GM23338 (cell line): ENCODE data around the gene SLC41A3. TPM values are rescaled to one million over a fixed set of nuclear protein-coding genes. Genes with fewer than 3 reads are reported as not detected.

ENCODE experiments used
- ATAC-seq: fragments of 200-7000 bp; cut with Tn5 transposase; 3 replicates; pipeline ENCODE4 v1.9.1; 2020
- DNase-seq: peaks from one replicate; pipeline ENCODE4 v3.0.0-alpha.2; 2015; ENCODE audit warnings: low spot score
- H2AFZ ChIP-seq: fragments of 200-600 bp; sonication (generic); 2 replicates; pipeline ENCODE4 v1.8.0; 2016; ENCODE audit warnings: antibody characterized with exemption, mild to moderate bottlenecking, moderate library complexity
- H3F3A ChIP-seq: fragments of 200-600 bp; sonication (generic); replicated peaks from 2 replicates; pipeline ENCODE4 v1.8.0; 2017; ENCODE audit warnings: antibody characterized with exemption, mixed run types, low read depth
- H3K27ac ChIP-seq: fragments of 200-600 bp; sonication (generic); 2 replicates; pipeline ENCODE4 v1.6.1; 2016; ENCODE audit warnings: low read depth
- H3K27me3 ChIP-seq: fragments of 200-600 bp; sonication (generic); 2 replicates; pipeline ENCODE4 v1.8.0; 2016; ENCODE audit warnings: mild to moderate bottlenecking, mixed run types, moderate library complexity; ENCODE audit not compliant: insufficient read depth
- H3K36me3 ChIP-seq: fragments of 200-600 bp; sonication (generic); 2 replicates; pipeline ENCODE4 v1.8.0; 2016; ENCODE audit warnings: mild to moderate bottlenecking; ENCODE audit not compliant: insufficient read depth
- H3K4me1 ChIP-seq: fragments of 200-600 bp; sonication (generic); 2 replicates; pipeline ENCODE4 v1.8.0; 2016; ENCODE audit warnings: mild to moderate bottlenecking, moderate library complexity; ENCODE audit not compliant: insufficient read depth
- H3K4me2 ChIP-seq: fragments of 200-600 bp; sonication (generic); 2 replicates; pipeline ENCODE4 v1.7.1; 2017; ENCODE audit warnings: mixed run types
- H3K4me3 ChIP-seq: fragments of 200-600 bp; sonication (generic); 2 replicates; pipeline ENCODE4 v1.6.1; 2016; ENCODE audit warnings: mixed run types
- H3K79me2 ChIP-seq: fragments of 200-600 bp; sonication (generic); replicated peaks from 2 replicates; pipeline ENCODE4 v1.8.0; 2017; ENCODE audit warnings: mild to moderate bottlenecking; ENCODE audit not compliant: insufficient read depth
- H3K9me2 ChIP-seq: fragments of 200-600 bp; sonication (generic); 2 replicates; pipeline ENCODE4 v1.8.0; 2017; ENCODE audit not compliant: insufficient read depth
- H4K20me1 ChIP-seq: fragments of 200-600 bp; sonication (generic); replicated peaks from 2 replicates; pipeline ENCODE4 v1.8.0; 2017; ENCODE audit warnings: mild to moderate bottlenecking; ENCODE audit not compliant: insufficient read depth
- H3K27ac Mint-ChIP-seq: 2 replicates; pipeline ENCODE4 v1.8.0; 2020; ENCODE audit warnings: inconsistent platforms, mild to moderate bottlenecking, moderate library complexity, mixed read lengths
- H3K27me3 Mint-ChIP-seq: 3 replicates; pipeline ENCODE4 v1.8.0; 2022; ENCODE audit warnings: low read depth, mild to moderate bottlenecking, moderate library complexity, mixed read lengths, inconsistent platforms; ENCODE audit not compliant: insufficient read depth, poor library complexity
- H3K36me3 Mint-ChIP-seq: 3 replicates; pipeline ENCODE4 v1.8.0; 2021; ENCODE audit warnings: low read depth, mild to moderate bottlenecking, inconsistent platforms, moderate library complexity, mixed read lengths
- H3K4me1 Mint-ChIP-seq: 3 replicates; pipeline ENCODE4 v1.8.0; 2020; ENCODE audit warnings: mild to moderate bottlenecking, inconsistent platforms, mixed read lengths
- H3K4me3 Mint-ChIP-seq: 3 replicates; pipeline ENCODE4 v1.8.0; 2021; ENCODE audit warnings: moderate library complexity, mild to moderate bottlenecking, inconsistent platforms, mixed read lengths
- H3K9me3 Mint-ChIP-seq: 3 replicates; pipeline ENCODE4 v1.8.0; 2020; ENCODE audit warnings: moderate library complexity, mild to moderate bottlenecking, inconsistent platforms, mixed read lengths
- CREB1 ChIP-seq: fragments of 250-450 bp; sonication (Bioruptor Pico); IDR thresholded peaks from 2 replicates; pipeline ENCODE4 v1.5.0; 2020; ENCODE audit warnings: low read depth, mild to moderate bottlenecking, moderate library complexity
- EZH2 ChIP-seq: fragments of 200-600 bp; sonication (generic); IDR thresholded peaks from one replicate; pipeline ENCODE4 v1.8.0; 2017; ENCODE audit warnings: antibody characterized with exemption, mild to moderate bottlenecking, low read depth; ENCODE audit not compliant: unreplicated experiment
- EZH2phosphoT487 ChIP-seq: fragments of 200-600 bp; sonication (generic); IDR thresholded peaks from one replicate; pipeline ENCODE4 v1.8.1; 2018; ENCODE audit warnings: antibody characterized with exemption; ENCODE audit not compliant: unreplicated experiment
- JUNB ChIP-seq: IDR thresholded peaks from one replicate; pipeline ENCODE4 v1.6.1; 2016; ENCODE audit warnings: antibody characterized with exemption; ENCODE audit not compliant: unreplicated experiment
- NANOG ChIP-seq: IDR thresholded peaks from 2 replicates; pipeline ENCODE4 v1.6.1; 2016; ENCODE audit warnings: antibody characterized with exemption, borderline replicate concordance
- POLR2AphosphoS5 ChIP-seq: IDR thresholded peaks from 2 replicates; pipeline ENCODE4 v1.6.1; 2016; ENCODE audit warnings: antibody characterized with exemption, low read depth
- STAT1 ChIP-seq: IDR thresholded peaks from one replicate; pipeline ENCODE4 v1.6.1; 2016; ENCODE audit warnings: antibody characterized with exemption; ENCODE audit not compliant: unreplicated experiment
- ZNF114 ChIP-seq: fragments of 250-450 bp; sonication (Bioruptor Pico); IDR thresholded peaks from 2 replicates; pipeline ENCODE4 v1.5.0; 2020; ENCODE audit warnings: mild to moderate bottlenecking, moderate library complexity
- ZNF331 ChIP-seq: fragments of 250-450 bp; sonication (Bioruptor Pico); IDR thresholded peaks from 2 replicates; pipeline ENCODE4 v1.5.0; 2020; ENCODE audit warnings: low read depth, mild to moderate bottlenecking, moderate library complexity
- polyA plus RNA-seq: library from polyadenylated mRNA; unstranded; fragments of >200 nt; fragmentation: Nextera tagmentation; extraction: Ambion mirVana; gene quantifications from 2 replicates; pipeline ENCODE4 v1.2.1, GENCODE V29; 2016
- total RNA-seq: library from RNA; depleted of rRNA; stranded (reverse); fragments of >200 nt; shearing (Covaris generic); gene quantifications from 2 replicates; pipeline ENCODE4 v1.2.3, GENCODE V29; 2014
- TF ChIP-seq, protein P1 (sequence below): IDR thresholded peaks from 2 replicates; pipeline ENCODE4 v1.6.1; 2016; ENCODE audit warnings: antibody characterized with exemption
- TF ChIP-seq, protein P2 (sequence below): IDR thresholded peaks from one replicate; pipeline ENCODE4 v1.6.1; 2018; ENCODE audit warnings: antibody characterized with exemption; ENCODE audit not compliant: unreplicated experiment
- TF ChIP-seq, protein P3 (sequence below): fragments of 250-450 bp; sonication (Bioruptor Pico); IDR thresholded peaks from 2 replicates; pipeline ENCODE4 v1.5.0; 2020; ENCODE audit warnings: mild to moderate bottlenecking, moderate library complexity
- TF ChIP-seq, protein P4 (sequence below), 2 experiments: fragments of 200-600 bp in 1 of 2; sonication (generic) in 1 of 2; conservative IDR thresholded peaks; 2 replicates each; pipeline versions ENCODE4 v1.5.1 to v1.6.1; 2016 to 2017; ENCODE audit warnings: antibody characterized with exemption in 2 of 2, low read depth in 2 of 2, mild to moderate bottlenecking in 2 of 2, moderate library complexity in 1 of 2

Gene SLC41A3
- total and polyA plus RNA-seq, 2 experiments from 2014 or later = 12.1 to 29.8 TPM

DNA sequence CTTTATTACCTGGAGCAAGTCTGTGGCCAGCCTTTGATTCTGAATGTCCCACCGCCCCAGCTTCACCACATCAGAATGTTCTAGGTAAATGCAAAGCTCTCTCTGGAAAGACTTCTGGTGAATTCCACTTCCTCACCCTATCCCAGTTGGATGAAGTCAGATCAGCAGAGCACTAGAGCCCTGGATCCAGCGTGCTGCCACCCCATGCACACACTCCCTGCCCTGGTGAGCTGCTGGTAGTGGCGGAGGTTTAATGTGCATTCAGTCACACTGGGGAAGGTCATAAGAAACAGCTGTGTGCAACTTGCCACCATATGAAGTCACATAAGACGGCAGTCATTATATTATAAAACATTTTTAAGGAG, 16.3 kb upstream of the SLC41A3 start:
- peaks cover 21% of the 10 kb centered on the region for H3K36me3 Mint-ChIP-seq
- no peaks in the 10 kb centered on the region for H3K27me3 Mint-ChIP-seq
- Histone ChIP-seq H3K4me2 (no peak overlapping the region), H3K79me2 (no peaks in the 10 kb centered on the region), H3K4me3 (no peak overlapping the region), H3K27me3 (no peaks in the 10 kb centered on the region), H3F3A (no peaks in the 10 kb centered on the region), H3K27ac (no peak overlapping the region), H3K9me2 (no peaks in the 10 kb centered on the region), H2AFZ (no peak overlapping the region), H3K4me1 (no peaks in the 10 kb centered on the region), H4K20me1 (no peaks in the 10 kb centered on the region), H3K36me3 (no peaks in the 10 kb centered on the region; the same call in 1 of the 2 replicates)
- no peak overlapping the region for H3K4me3 Mint-ChIP-seq
- H3K9me3 Mint-ChIP-seq = peaks cover 32% of the 10 kb centered on the region
- DNase-seq (no peak), ATAC-seq (no peak)
- H3K4me1 Mint-ChIP-seq = no peaks in the 10 kb centered on the region; the same call in 2 of the 3 replicates
- H3K27ac Mint-ChIP-seq = no peak overlapping the region
- TF ChIP-seq EZH2phosphoT487 (no peak), POLR2AphosphoS5 (no peak), ZNF114 (CRISPR knock-in tag) (no peak), CREB1 (no peak), ZNF331 (CRISPR knock-in tag) (no peak), EZH2 (no peak), NANOG (no peak), STAT1 (no peak), JUNB (no peak)
- TF ChIP-seq, protein P1, sequence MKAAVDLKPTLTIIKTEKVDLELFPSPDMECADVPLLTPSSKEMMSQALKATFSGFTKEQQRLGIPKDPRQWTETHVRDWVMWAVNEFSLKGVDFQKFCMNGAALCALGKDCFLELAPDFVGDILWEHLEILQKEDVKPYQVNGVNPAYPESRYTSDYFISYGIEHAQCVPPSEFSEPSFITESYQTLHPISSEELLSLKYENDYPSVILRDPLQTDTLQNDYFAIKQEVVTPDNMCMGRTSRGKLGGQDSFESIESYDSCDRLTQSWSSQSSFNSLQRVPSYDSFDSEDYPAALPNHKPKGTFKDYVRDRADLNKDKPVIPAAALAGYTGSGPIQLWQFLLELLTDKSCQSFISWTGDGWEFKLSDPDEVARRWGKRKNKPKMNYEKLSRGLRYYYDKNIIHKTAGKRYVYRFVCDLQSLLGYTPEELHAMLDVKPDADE = no peak
- TF ChIP-seq, protein P2, sequence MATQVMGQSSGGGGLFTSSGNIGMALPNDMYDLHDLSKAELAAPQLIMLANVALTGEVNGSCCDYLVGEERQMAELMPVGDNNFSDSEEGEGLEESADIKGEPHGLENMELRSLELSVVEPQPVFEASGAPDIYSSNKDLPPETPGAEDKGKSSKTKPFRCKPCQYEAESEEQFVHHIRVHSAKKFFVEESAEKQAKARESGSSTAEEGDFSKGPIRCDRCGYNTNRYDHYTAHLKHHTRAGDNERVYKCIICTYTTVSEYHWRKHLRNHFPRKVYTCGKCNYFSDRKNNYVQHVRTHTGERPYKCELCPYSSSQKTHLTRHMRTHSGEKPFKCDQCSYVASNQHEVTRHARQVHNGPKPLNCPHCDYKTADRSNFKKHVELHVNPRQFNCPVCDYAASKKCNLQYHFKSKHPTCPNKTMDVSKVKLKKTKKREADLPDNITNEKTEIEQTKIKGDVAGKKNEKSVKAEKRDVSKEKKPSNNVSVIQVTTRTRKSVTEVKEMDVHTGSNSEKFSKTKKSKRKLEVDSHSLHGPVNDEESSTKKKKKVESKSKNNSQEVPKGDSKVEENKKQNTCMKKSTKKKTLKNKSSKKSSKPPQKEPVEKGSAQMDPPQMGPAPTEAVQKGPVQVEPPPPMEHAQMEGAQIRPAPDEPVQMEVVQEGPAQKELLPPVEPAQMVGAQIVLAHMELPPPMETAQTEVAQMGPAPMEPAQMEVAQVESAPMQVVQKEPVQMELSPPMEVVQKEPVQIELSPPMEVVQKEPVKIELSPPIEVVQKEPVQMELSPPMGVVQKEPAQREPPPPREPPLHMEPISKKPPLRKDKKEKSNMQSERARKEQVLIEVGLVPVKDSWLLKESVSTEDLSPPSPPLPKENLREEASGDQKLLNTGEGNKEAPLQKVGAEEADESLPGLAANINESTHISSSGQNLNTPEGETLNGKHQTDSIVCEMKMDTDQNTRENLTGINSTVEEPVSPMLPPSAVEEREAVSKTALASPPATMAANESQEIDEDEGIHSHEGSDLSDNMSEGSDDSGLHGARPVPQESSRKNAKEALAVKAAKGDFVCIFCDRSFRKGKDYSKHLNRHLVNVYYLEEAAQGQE = no peak
- TF ChIP-seq, protein P3, sequence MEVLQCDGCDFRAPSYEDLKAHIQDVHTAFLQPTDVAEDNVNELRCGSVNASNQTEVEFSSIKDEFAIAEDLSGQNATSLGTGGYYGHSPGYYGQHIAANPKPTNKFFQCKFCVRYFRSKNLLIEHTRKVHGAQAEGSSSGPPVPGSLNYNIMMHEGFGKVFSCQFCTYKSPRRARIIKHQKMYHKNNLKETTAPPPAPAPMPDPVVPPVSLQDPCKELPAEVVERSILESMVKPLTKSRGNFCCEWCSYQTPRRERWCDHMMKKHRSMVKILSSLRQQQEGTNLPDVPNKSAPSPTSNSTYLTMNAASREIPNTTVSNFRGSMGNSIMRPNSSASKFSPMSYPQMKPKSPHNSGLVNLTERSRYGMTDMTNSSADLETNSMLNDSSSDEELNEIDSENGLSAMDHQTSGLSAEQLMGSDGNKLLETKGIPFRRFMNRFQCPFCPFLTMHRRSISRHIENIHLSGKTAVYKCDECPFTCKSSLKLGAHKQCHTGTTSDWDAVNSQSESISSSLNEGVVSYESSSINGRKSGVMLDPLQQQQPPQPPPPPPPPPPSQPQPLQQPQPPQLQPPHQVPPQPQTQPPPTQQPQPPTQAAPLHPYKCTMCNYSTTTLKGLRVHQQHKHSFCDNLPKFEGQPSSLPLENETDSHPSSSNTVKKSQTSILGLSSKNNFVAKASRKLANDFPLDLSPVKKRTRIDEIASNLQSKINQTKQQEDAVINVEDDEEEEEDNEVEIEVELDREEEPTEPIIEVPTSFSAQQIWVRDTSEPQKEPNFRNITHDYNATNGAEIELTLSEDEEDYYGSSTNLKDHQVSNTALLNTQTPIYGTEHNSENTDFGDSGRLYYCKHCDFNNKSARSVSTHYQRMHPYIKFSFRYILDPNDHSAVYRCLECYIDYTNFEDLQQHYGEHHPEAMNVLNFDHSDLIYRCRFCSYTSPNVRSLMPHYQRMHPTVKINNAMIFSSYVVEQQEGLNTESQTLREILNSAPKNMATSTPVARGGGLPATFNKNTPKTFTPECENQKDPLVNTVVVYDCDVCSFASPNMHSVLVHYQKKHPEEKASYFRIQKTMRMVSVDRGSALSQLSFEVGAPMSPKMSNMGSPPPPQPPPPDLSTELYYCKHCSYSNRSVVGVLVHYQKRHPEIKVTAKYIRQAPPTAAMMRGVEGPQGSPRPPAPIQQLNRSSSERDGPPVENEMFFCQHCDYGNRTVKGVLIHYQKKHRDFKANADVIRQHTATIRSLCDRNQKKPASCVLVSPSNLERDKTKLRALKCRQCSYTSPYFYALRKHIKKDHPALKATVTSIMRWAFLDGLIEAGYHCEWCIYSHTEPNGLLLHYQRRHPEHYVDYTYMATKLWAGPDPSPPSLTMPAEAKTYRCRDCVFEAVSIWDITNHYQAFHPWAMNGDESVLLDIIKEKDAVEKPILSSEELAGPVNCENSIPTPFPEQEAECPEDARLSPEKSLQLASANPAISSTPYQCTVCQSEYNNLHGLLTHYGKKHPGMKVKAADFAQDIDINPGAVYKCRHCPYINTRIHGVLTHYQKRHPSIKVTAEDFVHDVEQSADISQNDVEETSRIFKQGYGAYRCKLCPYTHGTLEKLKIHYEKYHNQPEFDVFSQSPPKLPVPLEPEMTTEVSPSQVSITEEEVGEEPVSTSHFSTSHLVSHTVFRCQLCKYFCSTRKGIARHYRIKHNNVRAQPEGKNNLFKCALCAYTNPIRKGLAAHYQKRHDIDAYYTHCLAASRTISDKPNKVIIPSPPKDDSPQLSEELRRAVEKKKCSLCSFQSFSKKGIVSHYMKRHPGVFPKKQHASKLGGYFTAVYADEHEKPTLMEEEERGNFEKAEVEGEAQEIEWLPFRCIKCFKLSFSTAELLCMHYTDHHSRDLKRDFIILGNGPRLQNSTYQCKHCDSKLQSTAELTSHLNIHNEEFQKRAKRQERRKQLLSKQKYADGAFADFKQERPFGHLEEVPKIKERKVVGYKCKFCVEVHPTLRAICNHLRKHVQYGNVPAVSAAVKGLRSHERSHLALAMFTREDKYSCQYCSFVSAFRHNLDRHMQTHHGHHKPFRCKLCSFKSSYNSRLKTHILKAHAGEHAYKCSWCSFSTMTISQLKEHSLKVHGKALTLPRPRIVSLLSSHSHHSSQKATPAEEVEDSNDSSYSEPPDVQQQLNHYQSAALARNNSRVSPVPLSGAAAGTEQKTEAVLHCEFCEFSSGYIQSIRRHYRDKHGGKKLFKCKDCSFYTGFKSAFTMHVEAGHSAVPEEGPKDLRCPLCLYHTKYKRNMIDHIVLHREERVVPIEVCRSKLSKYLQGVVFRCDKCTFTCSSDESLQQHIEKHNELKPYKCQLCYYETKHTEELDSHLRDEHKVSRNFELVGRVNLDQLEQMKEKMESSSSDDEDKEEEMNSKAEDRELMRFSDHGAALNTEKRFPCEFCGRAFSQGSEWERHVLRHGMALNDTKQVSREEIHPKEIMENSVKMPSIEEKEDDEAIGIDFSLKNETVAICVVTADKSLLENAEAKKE (CRISPR knock-in tag) = no peak
- TF ChIP-seq, protein P4, sequence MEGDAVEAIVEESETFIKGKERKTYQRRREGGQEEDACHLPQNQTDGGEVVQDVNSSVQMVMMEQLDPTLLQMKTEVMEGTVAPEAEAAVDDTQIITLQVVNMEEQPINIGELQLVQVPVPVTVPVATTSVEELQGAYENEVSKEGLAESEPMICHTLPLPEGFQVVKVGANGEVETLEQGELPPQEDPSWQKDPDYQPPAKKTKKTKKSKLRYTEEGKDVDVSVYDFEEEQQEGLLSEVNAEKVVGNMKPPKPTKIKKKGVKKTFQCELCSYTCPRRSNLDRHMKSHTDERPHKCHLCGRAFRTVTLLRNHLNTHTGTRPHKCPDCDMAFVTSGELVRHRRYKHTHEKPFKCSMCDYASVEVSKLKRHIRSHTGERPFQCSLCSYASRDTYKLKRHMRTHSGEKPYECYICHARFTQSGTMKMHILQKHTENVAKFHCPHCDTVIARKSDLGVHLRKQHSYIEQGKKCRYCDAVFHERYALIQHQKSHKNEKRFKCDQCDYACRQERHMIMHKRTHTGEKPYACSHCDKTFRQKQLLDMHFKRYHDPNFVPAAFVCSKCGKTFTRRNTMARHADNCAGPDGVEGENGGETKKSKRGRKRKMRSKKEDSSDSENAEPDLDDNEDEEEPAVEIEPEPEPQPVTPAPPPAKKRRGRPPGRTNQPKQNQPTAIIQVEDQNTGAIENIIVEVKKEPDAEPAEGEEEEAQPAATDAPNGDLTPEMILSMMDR (conservative IDR thresholded peaks at IDR 0.05; ENCODE audit: low read depth in 2 of 2) = no peak
